Mesenchymal stem cell (in vitro differentiated cells and primary cell): ENCODE data around the gene CIAO3.

ENCODE experiments used
- DNase-seq: peaks from one replicate; pipeline ENCODE4 v3.0.0-alpha.2; 2013
- H2AFZ ChIP-seq: one replicate; pipeline ENCODE4 v1.6.1; 2013; ENCODE audit warnings: low read depth, mild to moderate bottlenecking, control low read depth, inconsistent platforms, low read length, moderate library complexity
- H2AK5ac ChIP-seq: 2 replicates; pipeline ENCODE4 v1.6.1; 2013; ENCODE audit warnings: low read length, moderate library complexity, mild to moderate bottlenecking, inconsistent platforms; ENCODE audit not compliant: severe bottlenecking
- H2BK120ac ChIP-seq: one replicate; pipeline ENCODE4 v1.6.1; 2013; ENCODE audit warnings: low read depth, mild to moderate bottlenecking, inconsistent platforms, low read length, moderate library complexity
- H2BK12ac ChIP-seq, 2 experiments: one replicate each; pipeline ENCODE4 v1.6.1; 2013; ENCODE audit warnings: inconsistent platforms in 2 of 2, low read length in 2 of 2, mild to moderate bottlenecking in 2 of 2, moderate library complexity in 2 of 2, control low read depth in 1 of 2
- H2BK15ac ChIP-seq: one replicate; pipeline ENCODE4 v1.6.1; 2013; ENCODE audit warnings: mild to moderate bottlenecking, low read depth, inconsistent platforms; ENCODE audit not compliant: poor library complexity, severe bottlenecking
- H2BK5ac ChIP-seq: 2 replicates; pipeline ENCODE4 v1.6.1; 2013; ENCODE audit warnings: low read depth, mild to moderate bottlenecking, low read length, control low read depth, inconsistent platforms; ENCODE audit not compliant: poor library complexity, severe bottlenecking
- H3K14ac ChIP-seq, 2 experiments: one replicate each; pipeline ENCODE4 v1.6.1; 2013; ENCODE audit warnings: inconsistent platforms in 2 of 2, low read length in 2 of 2, control low read depth in 1 of 2, mild to moderate bottlenecking in 1 of 2, moderate library complexity in 1 of 2
- H3K18ac ChIP-seq, 2 experiments: one replicate each; pipeline ENCODE4 v1.6.1; 2013; ENCODE audit warnings: inconsistent platforms in 2 of 2, low read length in 2 of 2, control low read depth in 1 of 2, low read depth in 1 of 2, mild to moderate bottlenecking in 1 of 2
- H3K23ac ChIP-seq, 2 experiments: one replicate each; pipeline ENCODE4 v1.6.1; 2013; ENCODE audit warnings: inconsistent platforms in 2 of 2, low read length in 2 of 2, mild to moderate bottlenecking in 2 of 2, moderate library complexity in 2 of 2, control low read depth in 1 of 2
- H3K27ac ChIP-seq: 2 replicates; pipeline ENCODE4 v1.5.1; 2013; ENCODE audit warnings: mild to moderate bottlenecking, moderate library complexity, low read length, control low read depth, inconsistent platforms; ENCODE audit not compliant: poor library complexity, severe bottlenecking
- H3K27me3 ChIP-seq, 2 experiments: 2 replicates each; pipeline versions ENCODE4 v1.6.1 to v1.7.0; 2013; ENCODE audit warnings: low read length in 2 of 2, mild to moderate bottlenecking in 2 of 2, moderate library complexity in 2 of 2, control low read depth in 1 of 2, inconsistent platforms in 1 of 2; ENCODE audit not compliant: control insufficient read depth in 1 of 2, insufficient read depth in 1 of 2
- H3K36me3 ChIP-seq, 2 experiments: 2 replicates each; pipeline versions ENCODE4 v1.6.1 to v1.7.0; 2013; ENCODE audit warnings: low read length in 2 of 2, control low read depth in 1 of 2, inconsistent platforms in 1 of 2, low read depth in 1 of 2, mild to moderate bottlenecking in 1 of 2; ENCODE audit not compliant: insufficient read depth in 2 of 2, control insufficient read depth in 1 of 2
- H3K4ac ChIP-seq, 2 experiments: one replicate each; pipeline ENCODE4 v1.6.1; 2013; ENCODE audit warnings: inconsistent platforms in 2 of 2, low read length in 2 of 2, mild to moderate bottlenecking in 2 of 2, moderate library complexity in 2 of 2, control low read depth in 1 of 2, low read depth in 1 of 2
- H3K4me1 ChIP-seq: 2 replicates; pipeline ENCODE4 v1.6.1; 2013; ENCODE audit warnings: low read depth, low read length, control low read depth; ENCODE audit not compliant: control insufficient read depth, insufficient read depth
- H3K4me2 ChIP-seq: 2 replicates; pipeline ENCODE4 v1.6.1; 2013; ENCODE audit warnings: low read length, mild to moderate bottlenecking, inconsistent platforms; ENCODE audit not compliant: poor library complexity, severe bottlenecking
- H3K4me3 ChIP-seq, 2 experiments: 2 replicates each; pipeline versions ENCODE4 v1.5.1 to v1.7.0; 2013; ENCODE audit warnings: low read length in 2 of 2, mild to moderate bottlenecking in 2 of 2, control low read depth in 1 of 2, low read depth in 1 of 2; ENCODE audit not compliant: insufficient read depth in 1 of 2
- H3K79me1 ChIP-seq: replicated peaks from 2 replicates; pipeline ENCODE4 v1.6.1; 2013; ENCODE audit warnings: mild to moderate bottlenecking, control low read depth, low read length, inconsistent platforms; ENCODE audit not compliant: poor library complexity, severe bottlenecking
- H3K9ac ChIP-seq: 2 replicates; pipeline ENCODE4 v1.7.0; 2013; ENCODE audit warnings: mild to moderate bottlenecking, low read length, moderate library complexity
- H3K9me3 ChIP-seq: 2 replicates; pipeline ENCODE4 v1.7.0; 2013; ENCODE audit warnings: mild to moderate bottlenecking, low read length; ENCODE audit not compliant: control insufficient read depth
- H4K8ac ChIP-seq: one replicate; pipeline ENCODE4 v1.6.1; 2013; ENCODE audit warnings: inconsistent platforms, mild to moderate bottlenecking, low read length, moderate library complexity
- H4K91ac ChIP-seq: one replicate; pipeline ENCODE4 v1.6.1; 2013; ENCODE audit warnings: mild to moderate bottlenecking, low read length, inconsistent platforms
- WGBS: methylation state at CpG from one replicate; pipeline ENCODE4 v1.1.7; 2013; ENCODE audit warnings: mixed read lengths; 5-methylcytosine and 5-hydroxymethylcytosine counted together

CIAO3 gene

GRCh38 chr16:704047-704446, 36.8 kb downstream of the CIAO3 start:
- no peak for DNase-seq
- H3K9ac ChIP-seq = no peak overlapping the region
- no peak overlapping the region for H2BK15ac ChIP-seq
- H4K8ac ChIP-seq = no peak overlapping the region
- H3K9me3 ChIP-seq = no peaks in the 10 kb centered on the region
- H3K4me2 ChIP-seq = no peak overlapping the region
- no peak overlapping the region for H3K23ac ChIP-seq
- no peaks in the 10 kb centered on the region for H3K79me1 ChIP-seq
- no peaks in the 10 kb centered on the region for H3K36me3 ChIP-seq
- H2AK5ac ChIP-seq = no peak overlapping the region
- no peak overlapping the region for H3K14ac ChIP-seq
- H3K27me3 ChIP-seq = peaks cover 85 to 86% of the 10 kb centered on the region in 2 experiments
- WGBS = 78% methylated on average over 7 of the region's 7 CpGs
- no peak overlapping the region for H3K18ac ChIP-seq
- peaks cover 10% of the 10 kb centered on the region for H3K4me1 ChIP-seq
- no peak overlapping the region for H2AFZ ChIP-seq
- H4K91ac ChIP-seq = no peak overlapping the region
- no peak overlapping the region for H2BK12ac ChIP-seq
- no peak overlapping the region for H3K27ac ChIP-seq
- no peak overlapping the region for H3K4me3 ChIP-seq
- no peak overlapping the region for H2BK5ac ChIP-seq
- no peak overlapping the region for H2BK120ac ChIP-seq
- no peak overlapping the region for H3K4ac ChIP-seq

GRCh38 chr16:703406-703805, 37.4 kb downstream of the CIAO3 start:
- Histone ChIP-seq H4K8ac (no peak overlapping the region), H3K4me1 (peaks cover 10% of the 10 kb centered on the region), H3K27ac (no peak overlapping the region), H3K18ac (no peak overlapping the region), H3K4ac (no peak overlapping the region), H3K9ac (no peak overlapping the region), H3K23ac (peak overlapping the region in 1 of 2 experiments; percentile 27), H2BK15ac (no peak overlapping the region), H2BK5ac (no peak overlapping the region), H2BK12ac (no peak overlapping the region), H3K9me3 (no peaks in the 10 kb centered on the region), H3K79me1 (no peaks in the 10 kb centered on the region), H2AK5ac (no peak overlapping the region), H3K4me2 (no peak overlapping the region), H2BK120ac (no peak overlapping the region), H2AFZ (no peak overlapping the region), H3K14ac (no peak overlapping the region), H4K91ac (no peak overlapping the region), H3K4me3 (no peak overlapping the region), H3K27me3 (peaks cover 83 to 84% of the 10 kb centered on the region in 2 experiments), H3K36me3 (no peaks in the 10 kb centered on the region)
- 79% methylated on average over 12 of the region's 12 CpGs for WGBS
- DNase-seq = no peak

- peaks cover 76% of the 10 kb centered on the region in 2 experiments for H3K27me3 ChIP-seq
- no peak overlapping the region for H2BK5ac ChIP-seq
- H3K79me1 ChIP-seq = no peaks in the 10 kb centered on the region
- no peak overlapping the region for H3K27ac ChIP-seq
- H4K8ac ChIP-seq = no peak overlapping the region
- no peak overlapping the region for H3K9ac ChIP-seq
- H3K4ac ChIP-seq = no peak overlapping the region
- H3K23ac ChIP-seq = no peak overlapping the region
- no peak overlapping the region for H3K18ac ChIP-seq
- H2BK12ac ChIP-seq = no peak overlapping the region
- H3K14ac ChIP-seq = no peak overlapping the region
- H2BK120ac ChIP-seq = no peak overlapping the region
- WGBS = 82% methylated on average over 19 of the region's 19 CpGs
- H4K91ac ChIP-seq = no peak overlapping the region
- DNase-seq = no peak
- H3K36me3 ChIP-seq = no peaks in the 10 kb centered on the region
- H2BK15ac ChIP-seq = no peak overlapping the region
- peaks cover 10% of the 10 kb centered on the region for H3K4me1 ChIP-seq
- no peak overlapping the region for H2AK5ac ChIP-seq
- H3K9me3 ChIP-seq = no peaks in the 10 kb centered on the region
- H3K4me3 ChIP-seq = no peak overlapping the region
- no peak overlapping the region for H3K4me2 ChIP-seq
- no peak overlapping the region for H2AFZ ChIP-seq
Observed at GRCh38 chr16:702341-702740, 38.5 kb downstream of the CIAO3 start.

- no peak overlapping the region for H3K18ac ChIP-seq
- no peak overlapping the region for H3K14ac ChIP-seq
- peaks cover 6% of the 10 kb centered on the region for H3K4me1 ChIP-seq
- H2BK15ac ChIP-seq = no peak overlapping the region
- peak overlapping the region; percentile 8 for H3K4me2 ChIP-seq
- H3K27ac ChIP-seq = no peak overlapping the region
- no peak for DNase-seq
- H2BK12ac ChIP-seq = no peak overlapping the region
- no peak overlapping the region for H2BK120ac ChIP-seq
- H3K9me3 ChIP-seq = no peaks in the 10 kb centered on the region
- no peak overlapping the region for H4K91ac ChIP-seq
- no peak overlapping the region for H3K4ac ChIP-seq
- no peak overlapping the region for H2AFZ ChIP-seq
- H3K27me3 ChIP-seq = peaks cover 71 to 74% of the 10 kb centered on the region in 2 experiments
- no peak overlapping the region for H2AK5ac ChIP-seq
- H2BK5ac ChIP-seq = no peak overlapping the region
- H3K4me3 ChIP-seq = no peak overlapping the region
- H3K36me3 ChIP-seq = peaks cover 0 to 3% of the 10 kb centered on the region in 2 experiments
- H3K23ac ChIP-seq = no peak overlapping the region
- H4K8ac ChIP-seq = no peak overlapping the region
- WGBS = 12% methylated on average over 67 of the region's 76 CpGs
- H3K79me1 ChIP-seq = no peaks in the 10 kb centered on the region
- no peak overlapping the region for H3K9ac ChIP-seq
Observed at GRCh38 chr16:700684-701584, 39.9 kb downstream of the CIAO3 start.
